ENCODE results near the gene GFRA1. TPM values are rescaled to one million over a fixed set of nuclear protein-coding genes. Genes with fewer than 3 reads are reported as not detected.

Gene GFRA1
- total and polyA plus RNA-seq, 2 of the 4 experiments (the other 2 are of a cell fraction) = 9.1 to 9.3 TPM

DNA sequence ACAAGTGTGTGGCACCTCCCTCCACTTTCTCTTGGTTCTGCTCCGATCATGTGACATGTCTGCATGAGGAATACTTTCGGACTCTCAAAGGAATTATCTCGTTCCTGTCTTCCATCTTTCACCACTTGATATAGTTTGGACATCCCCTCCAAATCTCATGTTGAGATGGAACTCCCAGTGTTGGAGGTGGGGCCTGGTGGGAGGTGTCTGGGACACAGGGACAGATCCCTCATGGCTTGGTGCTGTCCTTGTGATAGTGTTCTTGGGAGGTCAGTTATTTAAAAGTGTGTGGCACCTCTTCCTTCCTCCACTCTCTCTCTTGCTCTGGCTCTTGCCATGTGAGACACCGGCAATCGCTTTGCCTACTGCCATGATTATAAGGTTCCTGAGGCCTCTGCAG is 166.4 kb downstream of the GFRA1 start:
- Histone ChIP-seq H3K56ac (ENCODE audit: extremely low read depth, insufficient read depth, low read length) (no peak overlapping the region), H3K27me3 (ENCODE audit: control insufficient read depth, insufficient read depth, low read length) (no peaks in the 10 kb centered on the region), H2AK5ac (ENCODE audit: low read depth, low read length) (no peak overlapping the region), H4K91ac (ENCODE audit: insufficient read depth, low read depth, low read length) (no peak overlapping the region), H4K5ac (ENCODE audit: low read depth, low read length) (no peak overlapping the region), H3K4ac (ENCODE audit: low read depth, low read length) (no peak overlapping the region), H3K9me3 (ENCODE audit: control insufficient read depth, insufficient read depth, low read length) (no peaks in the 10 kb centered on the region), H3K23ac (ENCODE audit: low read depth, low read length) (no peak overlapping the region), H3K9me1 (ENCODE audit: insufficient read depth, low read length) (no peaks in the 10 kb centered on the region), H3K36me3 (ENCODE audit: control insufficient read depth, insufficient read depth, low read length) (no peaks in the 10 kb centered on the region), H3K79me1 (ENCODE audit: low read depth in 1 of 2, low read length in 2 of 2) (no peaks in the 10 kb centered on the region), H3K14ac (replicated peaks; ENCODE audit: low read depth, low read length) (no peak overlapping the region), H2AK9ac (replicated peaks; ENCODE audit: low read depth, low read length, poor library complexity) (no peak overlapping the region), H3K18ac (ENCODE audit: low read depth, low read length) (no peak overlapping the region), H3K9ac (ENCODE audit: low read depth, low read length) (no peak overlapping the region), H2AFZ (replicated peaks; ENCODE audit: low read length, poor library complexity) (no peak overlapping the region), H3K4me1 (ENCODE audit: control insufficient read depth, insufficient read depth, low read length) (no peaks in the 10 kb centered on the region), H4K20me1 (ENCODE audit: insufficient read depth, low read length) (no peaks in the 10 kb centered on the region), H4K8ac (ENCODE audit: low read depth in 2 of 2, low read length in 2 of 2) (no peak overlapping the region), H3K4me2 (ENCODE audit: low read depth, low read length) (no peak overlapping the region), H2BK5ac (ENCODE audit: low read depth, low read length, poor library complexity, severe bottlenecking) (no peak overlapping the region), H3K27ac (ENCODE audit: insufficient read depth, low read length) (no peak overlapping the region), H2BK15ac (ENCODE audit: low read depth, low read length) (no peak overlapping the region), H3K4me3 (ENCODE audit: insufficient read depth, low read depth, low read length) (no peak overlapping the region), H2BK120ac (ENCODE audit: low read depth, low read length) (no peak overlapping the region), H2BK20ac (ENCODE audit: low read depth, low read length) (no peak overlapping the region)
- dilution Hi-C loops (cut with HindIII; ENCODE audit: low sequenced_read_pairs, unreplicated experiment) (no loop called here), intact Hi-C loops (cut with micrococcal nuclease) (no loop called here), in situ Hi-C loops (cut with MboI; ENCODE audit: low sequenced_read_pairs) (no loop called here)
- no peak for TF ChIP-seq BHLHE40 (IDR thresholded peaks at IDR 0.05; ENCODE audit: low read depth, low read length)
- TF ChIP-seq MAZ (IDR thresholded peaks at IDR 0.05; ENCODE audit: borderline replicate concordance, low read depth, low read length) = no peak
- no peak for TF ChIP-seq CEBPB (IDR thresholded peaks at IDR 0.05; ENCODE audit: low read depth, low read length)
- TF ChIP-seq NFE2L2 (IDR thresholded peaks at IDR 0.05; ENCODE audit: low read depth, low read length) = no peak
- TF ChIP-seq SMC3 (IDR thresholded peaks at IDR 0.05; ENCODE audit: low read depth, low read length) = no peak
- TF ChIP-seq, protein P1, sequence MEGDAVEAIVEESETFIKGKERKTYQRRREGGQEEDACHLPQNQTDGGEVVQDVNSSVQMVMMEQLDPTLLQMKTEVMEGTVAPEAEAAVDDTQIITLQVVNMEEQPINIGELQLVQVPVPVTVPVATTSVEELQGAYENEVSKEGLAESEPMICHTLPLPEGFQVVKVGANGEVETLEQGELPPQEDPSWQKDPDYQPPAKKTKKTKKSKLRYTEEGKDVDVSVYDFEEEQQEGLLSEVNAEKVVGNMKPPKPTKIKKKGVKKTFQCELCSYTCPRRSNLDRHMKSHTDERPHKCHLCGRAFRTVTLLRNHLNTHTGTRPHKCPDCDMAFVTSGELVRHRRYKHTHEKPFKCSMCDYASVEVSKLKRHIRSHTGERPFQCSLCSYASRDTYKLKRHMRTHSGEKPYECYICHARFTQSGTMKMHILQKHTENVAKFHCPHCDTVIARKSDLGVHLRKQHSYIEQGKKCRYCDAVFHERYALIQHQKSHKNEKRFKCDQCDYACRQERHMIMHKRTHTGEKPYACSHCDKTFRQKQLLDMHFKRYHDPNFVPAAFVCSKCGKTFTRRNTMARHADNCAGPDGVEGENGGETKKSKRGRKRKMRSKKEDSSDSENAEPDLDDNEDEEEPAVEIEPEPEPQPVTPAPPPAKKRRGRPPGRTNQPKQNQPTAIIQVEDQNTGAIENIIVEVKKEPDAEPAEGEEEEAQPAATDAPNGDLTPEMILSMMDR (conservative IDR thresholded peaks at IDR 0.05; ENCODE audit: low read depth, low read length) = no peak
- TF ChIP-seq, protein P2, sequence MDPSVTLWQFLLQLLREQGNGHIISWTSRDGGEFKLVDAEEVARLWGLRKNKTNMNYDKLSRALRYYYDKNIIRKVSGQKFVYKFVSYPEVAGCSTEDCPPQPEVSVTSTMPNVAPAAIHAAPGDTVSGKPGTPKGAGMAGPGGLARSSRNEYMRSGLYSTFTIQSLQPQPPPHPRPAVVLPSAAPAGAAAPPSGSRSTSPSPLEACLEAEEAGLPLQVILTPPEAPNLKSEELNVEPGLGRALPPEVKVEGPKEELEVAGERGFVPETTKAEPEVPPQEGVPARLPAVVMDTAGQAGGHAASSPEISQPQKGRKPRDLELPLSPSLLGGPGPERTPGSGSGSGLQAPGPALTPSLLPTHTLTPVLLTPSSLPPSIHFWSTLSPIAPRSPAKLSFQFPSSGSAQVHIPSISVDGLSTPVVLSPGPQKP (IDR thresholded peaks at IDR 0.05; ENCODE audit: borderline replicate concordance, low read depth, low read length) = no peak
- TF ChIP-seq RAD21 (IDR thresholded peaks at IDR 0.05; ENCODE audit: low read length) = no peak
- TF ChIP-seq CHD1 (IDR thresholded peaks at IDR 0.05; ENCODE audit: low read depth, low read length) = no peak
- no peak for TF ChIP-seq FOS (IDR thresholded peaks at IDR 0.05; ENCODE audit: low read depth, low read length)
- no peak for TF ChIP-seq POLR2A (IDR thresholded peaks at IDR 0.05; ENCODE audit: low read depth, low read length)
- POLR2A ChIA-PET (ENCODE audit: unreplicated experiment) = no interaction called here
- no TSS peak for BruUV-seq (replicated peaks)
- DNase-seq = no peak
- ATAC-seq (ENCODE audit: low read depth) = no peak
- CTCF ChIA-PET = no interaction called here
- whole genome bisulfite sequencing, 2 experiments (ENCODE audit: extremely low coverage in 2 of 2, insufficient read length in 1 of 2) = no CpG with 5 or more reads among the region's 5 CpGs
